Caco-2 (cell line): ENCODE measurements around the gene TNFRSF4. TPM values are rescaled to one million over a fixed set of nuclear protein-coding genes. Genes with fewer than 3 reads are reported as not detected.

ENCODE experiments used
- BruUV-seq: library from RNA; stranded (reverse); fragments of 400-500 nt; replicated peaks from 2 replicates; lab custom pipeline; 2021; lab: Mats Ljungman, UMichigan
- CTCF ChIA-PET: fragments of 300-600 bp; sonication (Branson Sonifier 250); formaldehyde crosslinking; loops from one replicate; lab custom pipeline; 2022; ENCODE audit warnings: antibody characterized with exemption; lab: Charles Lee
- POLR2A ChIA-PET: fragments of 300-600 bp; sonication (Branson Sonifier 250); formaldehyde crosslinking; loops from one replicate; lab custom pipeline; 2022; ENCODE audit warnings: antibody characterized with exemption; lab: Charles Lee
- DNase-seq, 2 experiments: peaks; one replicate each; pipeline versions ENCODE4 v3.0.0 to v3.0.0-alpha.2; 2020 to 2022
- H3K27me3 ChIP-seq: replicated peaks from 2 replicates; pipeline ENCODE4 v1.6.0; 2011; ENCODE audit warnings: low read length; ENCODE audit not compliant: control insufficient read depth, insufficient read depth
- H3K36me3 ChIP-seq: 2 replicates; pipeline ENCODE4 v1.5.1; 2011; ENCODE audit warnings: low read length; ENCODE audit not compliant: control insufficient read depth, insufficient read depth
- H3K4me1 ChIP-seq: fragments of 250-450 bp; sonication (Bioruptor Pico); 2 replicates; pipeline ENCODE4 v1.5.1; 2020; ENCODE audit warnings: mild to moderate bottlenecking
- H3K4me3 ChIP-seq: 2 replicates; pipeline ENCODE4 v1.5.1; 2011; ENCODE audit warnings: low read depth, mild to moderate bottlenecking, control low read depth, low read length
- H3K9me3 ChIP-seq: fragments of 250-450 bp; sonication (Bioruptor Pico); 2 replicates; pipeline ENCODE4 v1.5.1; 2020; ENCODE audit warnings: mild to moderate bottlenecking, moderate library complexity
- H3K27ac Mint-ChIP-seq: one replicate; pipeline ENCODE4 v1.8.0; 2022; ENCODE audit warnings: mixed read lengths; ENCODE audit not compliant: unreplicated experiment
- H3K27me3 Mint-ChIP-seq: one replicate; pipeline ENCODE4 v1.8.0; 2022; ENCODE audit warnings: mixed read lengths; ENCODE audit not compliant: insufficient read depth, unreplicated experiment
- H3K36me3 Mint-ChIP-seq: one replicate; pipeline ENCODE4 v1.8.0; 2022; ENCODE audit warnings: mild to moderate bottlenecking, mixed read lengths; ENCODE audit not compliant: insufficient read depth, unreplicated experiment
- H3K4me1 Mint-ChIP-seq: one replicate; pipeline ENCODE4 v1.8.0; 2022; ENCODE audit warnings: low read depth, mixed read lengths; ENCODE audit not compliant: unreplicated experiment
- H3K4me3 Mint-ChIP-seq: one replicate; pipeline ENCODE4 v1.8.0; 2022; ENCODE audit warnings: mild to moderate bottlenecking, moderate library complexity, mixed read lengths; ENCODE audit not compliant: unreplicated experiment
- H3K9me3 Mint-ChIP-seq: one replicate; pipeline ENCODE4 v1.8.0; 2022; ENCODE audit warnings: mixed read lengths; ENCODE audit not compliant: unreplicated experiment
- intact Hi-C: fragments of 100-400 bp; cut with micrococcal nuclease; formaldehyde crosslinking; loops from one replicate; pipeline ENCODE4 v1.10.0; 2022; ENCODE audit not compliant: unreplicated experiment
- total RNA-seq: library from RNA; stranded (reverse); gene quantifications from 2 replicates; pipeline ENCODE4 v1.2.3, GENCODE V29; 2022
- TF ChIP-seq, protein P1 (sequence below), 2 experiments: fragments of 200-600 bp in 1 of 2; IDR thresholded peaks; 1 replicate in 1 of 2; 2 replicates in 1 of 2; pipeline versions ENCODE4 v1.5.1 to v1.8.0; 2011 to 2022; ENCODE audit warnings: antibody characterized with exemption in 1 of 2, control low read depth in 1 of 2, inconsistent platforms in 1 of 2, low read depth in 1 of 2, low read length in 1 of 2, mild to moderate bottlenecking in 1 of 2, moderate library complexity in 1 of 2; ENCODE audit not compliant: insufficient read depth in 1 of 2, severe bottlenecking in 1 of 2, unreplicated experiment in 1 of 2

The TNFRSF4 gene
- total RNA-seq, 1 experiment from 2014 or later: not detected

DNA sequence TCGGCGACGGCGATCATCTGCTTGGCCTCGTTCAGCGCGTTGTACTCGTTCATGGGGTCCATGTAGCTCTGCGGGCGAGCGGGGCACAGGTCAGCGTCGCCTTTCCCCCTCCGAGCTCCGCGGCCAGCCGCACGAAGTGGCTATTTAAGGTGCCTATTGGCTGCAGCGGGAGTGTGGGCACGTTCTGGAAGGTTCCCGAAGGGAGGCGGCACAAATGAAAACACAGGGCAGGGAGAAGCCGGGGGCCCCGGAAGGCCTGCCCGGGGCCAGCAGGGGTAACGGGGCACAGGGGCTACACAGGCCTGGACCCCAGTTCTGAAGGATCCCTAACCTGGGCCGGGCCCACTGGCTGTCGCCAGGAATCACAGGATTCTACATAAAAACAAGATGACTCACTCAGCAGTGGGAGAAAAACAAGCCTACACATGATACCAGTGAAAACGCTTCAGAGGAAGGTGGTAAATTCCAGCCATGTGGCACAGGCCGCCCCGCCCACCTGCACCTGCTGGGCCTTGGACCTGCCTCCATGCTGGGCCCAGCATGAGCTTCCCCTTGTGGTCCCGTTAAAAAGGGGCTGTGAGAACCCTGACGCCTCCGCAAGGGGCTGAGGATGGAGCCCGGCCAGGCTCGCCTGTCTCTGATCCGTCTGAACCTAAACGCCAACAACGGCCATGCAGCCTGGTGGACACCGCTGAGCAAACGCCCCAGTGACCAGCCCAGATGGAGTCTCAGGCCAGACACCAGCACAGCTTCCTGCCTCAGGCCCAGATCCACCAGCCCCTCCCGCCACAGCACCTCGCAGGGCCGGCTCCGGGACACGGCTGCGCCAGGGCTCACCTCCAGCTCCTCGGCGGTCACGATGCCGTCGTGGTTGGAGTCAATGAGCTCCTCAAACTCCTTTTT, 3.9 kb upstream of the TNFRSF4 start:
- H3K4me1 ChIP-seq: no peaks in the 10 kb centered on the region
- no peak overlapping the region for H3K27ac Mint-ChIP-seq
- CTCF ChIA-PET: no interaction called here
- no peaks in the 10 kb centered on the region for H3K27me3 Mint-ChIP-seq
- peaks cover 1% of the 10 kb centered on the region; the same call in 1 of the 2 replicates for H3K36me3 ChIP-seq
- TF ChIP-seq, protein P1, sequence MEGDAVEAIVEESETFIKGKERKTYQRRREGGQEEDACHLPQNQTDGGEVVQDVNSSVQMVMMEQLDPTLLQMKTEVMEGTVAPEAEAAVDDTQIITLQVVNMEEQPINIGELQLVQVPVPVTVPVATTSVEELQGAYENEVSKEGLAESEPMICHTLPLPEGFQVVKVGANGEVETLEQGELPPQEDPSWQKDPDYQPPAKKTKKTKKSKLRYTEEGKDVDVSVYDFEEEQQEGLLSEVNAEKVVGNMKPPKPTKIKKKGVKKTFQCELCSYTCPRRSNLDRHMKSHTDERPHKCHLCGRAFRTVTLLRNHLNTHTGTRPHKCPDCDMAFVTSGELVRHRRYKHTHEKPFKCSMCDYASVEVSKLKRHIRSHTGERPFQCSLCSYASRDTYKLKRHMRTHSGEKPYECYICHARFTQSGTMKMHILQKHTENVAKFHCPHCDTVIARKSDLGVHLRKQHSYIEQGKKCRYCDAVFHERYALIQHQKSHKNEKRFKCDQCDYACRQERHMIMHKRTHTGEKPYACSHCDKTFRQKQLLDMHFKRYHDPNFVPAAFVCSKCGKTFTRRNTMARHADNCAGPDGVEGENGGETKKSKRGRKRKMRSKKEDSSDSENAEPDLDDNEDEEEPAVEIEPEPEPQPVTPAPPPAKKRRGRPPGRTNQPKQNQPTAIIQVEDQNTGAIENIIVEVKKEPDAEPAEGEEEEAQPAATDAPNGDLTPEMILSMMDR (IDR thresholded peaks at IDR 0.05; ENCODE audit: insufficient read depth in 1 of 2, low read depth in 1 of 2, low read length in 1 of 2, severe bottlenecking in 1 of 2, unreplicated experiment in 1 of 2): no peak
- no peaks in the 10 kb centered on the region for H3K4me1 Mint-ChIP-seq
- H3K36me3 Mint-ChIP-seq: peaks cover 25% of the 10 kb centered on the region
- no peaks in the 10 kb centered on the region for H3K9me3 ChIP-seq
- DNase-seq: no peak
- POLR2A ChIA-PET: no interaction called here
- no TSS peak for BruUV-seq
- H3K27me3 ChIP-seq: no peaks in the 10 kb centered on the region
- H3K4me3 ChIP-seq: no peak overlapping the region
- intact Hi-C loops: no loop called here
- no peaks in the 10 kb centered on the region for H3K9me3 Mint-ChIP-seq
- no peak overlapping the region for H3K4me3 Mint-ChIP-seq

DNA sequence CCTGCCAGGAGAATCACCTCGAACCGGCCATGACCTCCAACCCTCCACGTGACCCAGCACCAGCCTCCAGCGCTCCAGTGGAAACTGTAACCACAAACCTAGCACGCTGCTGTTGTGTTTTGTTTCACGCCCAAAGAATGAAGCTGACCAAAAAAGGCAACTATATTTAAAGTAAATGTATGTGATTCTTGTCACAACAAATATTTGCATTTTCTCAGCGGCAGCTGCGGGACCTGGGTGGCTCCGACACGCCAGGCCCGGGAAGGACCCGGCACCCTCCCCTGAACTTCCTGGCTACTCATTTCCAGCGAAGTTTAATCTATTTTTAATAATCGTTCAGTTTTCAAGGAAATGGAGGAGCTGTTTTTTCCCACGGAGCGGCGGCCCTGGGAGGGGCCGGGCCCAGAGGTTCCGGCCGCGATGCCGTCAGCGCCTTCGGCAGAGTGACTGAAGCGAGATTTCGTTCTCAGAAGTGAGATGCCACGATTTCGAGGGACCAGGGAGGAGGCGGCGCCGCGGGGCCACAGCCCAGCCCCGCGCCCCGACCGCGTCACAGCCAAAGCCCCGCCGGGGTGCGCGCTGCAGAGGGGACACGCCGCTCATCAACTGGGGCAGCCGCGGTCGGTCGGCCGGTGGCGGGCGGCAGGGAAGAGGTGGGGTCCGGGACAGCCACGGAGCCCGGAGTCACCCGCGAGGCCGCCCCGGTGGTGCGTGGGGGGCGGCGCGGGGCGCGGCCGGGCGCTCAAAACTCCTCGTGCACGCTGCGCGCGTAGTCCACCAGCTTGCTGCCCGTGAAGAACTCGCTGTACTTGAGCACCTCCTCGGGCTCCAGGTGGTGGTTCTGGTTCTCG, 3.0 kb upstream of the TNFRSF4 start:
- Mint-ChIP-seq H3K4me3 (no peak overlapping the region), H3K4me1 (no peaks in the 10 kb centered on the region), H3K36me3 (peaks cover 23% of the 10 kb centered on the region), H3K27ac (no peak overlapping the region), H3K9me3 (no peaks in the 10 kb centered on the region), H3K27me3 (no peaks in the 10 kb centered on the region)
- Histone ChIP-seq H3K4me1 (no peaks in the 10 kb centered on the region), H3K36me3 (no peaks in the 10 kb centered on the region), H3K9me3 (no peaks in the 10 kb centered on the region), H3K4me3 (no peak overlapping the region), H3K27me3 (no peaks in the 10 kb centered on the region)
- intact Hi-C loops: no loop called here
- no peak for DNase-seq
- ChIA-PET POLR2A (no interaction called here), CTCF (no interaction called here)
- TF ChIP-seq, protein P1 (IDR thresholded peaks at IDR 0.05; ENCODE audit: insufficient read depth in 1 of 2, low read depth in 1 of 2, low read length in 1 of 2, severe bottlenecking in 1 of 2, unreplicated experiment in 1 of 2): no peak
- TSS peak; percentile 93 for BruUV-seq

DNA sequence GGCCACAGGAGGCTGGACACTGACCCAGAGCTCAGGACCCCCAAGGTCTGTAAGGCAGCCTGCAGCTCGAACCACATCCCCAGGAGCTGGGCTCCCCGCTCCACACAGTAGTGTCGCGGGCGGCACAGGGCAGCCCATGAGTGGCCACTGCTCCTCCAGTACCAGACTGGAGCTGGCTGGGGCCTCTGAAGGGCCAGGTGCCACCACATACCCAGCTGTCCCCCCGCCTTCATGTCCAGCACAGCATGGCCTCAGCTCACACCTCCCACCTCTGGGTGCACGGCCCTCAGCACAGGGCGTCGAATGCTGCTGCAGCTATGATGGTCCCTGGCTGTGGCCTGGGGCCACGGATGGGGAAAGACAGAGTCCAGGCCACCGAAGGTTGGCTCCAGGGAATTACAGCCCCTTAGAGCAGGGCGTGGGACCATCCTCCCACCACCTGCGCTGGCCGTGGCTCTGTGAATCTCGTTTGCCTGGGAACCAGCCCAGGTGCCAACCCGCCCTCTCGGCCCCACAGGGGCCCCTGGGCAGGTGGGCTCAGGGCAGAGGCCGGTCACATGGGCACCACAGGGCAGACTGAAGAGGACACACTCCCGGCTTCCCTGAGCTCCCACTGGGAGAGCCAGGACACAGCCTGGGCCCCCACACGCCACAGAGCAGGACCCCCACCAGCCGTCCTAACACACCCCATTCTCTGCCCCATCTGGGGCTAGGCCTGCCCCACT, 2.1 kb upstream of the TNFRSF4 start:
- no peak overlapping the region for H3K4me3 ChIP-seq
- ChIA-PET POLR2A (no interaction called here), CTCF (interaction anchor here (1.2 kb wide), 1 partner anchor 94 kb away, joined by 3 read pairs; no protein-coding TSS in a partner anchor)
- intact Hi-C loops: no loop called here
- no TSS peak for BruUV-seq
- H3K9me3 Mint-ChIP-seq: no peaks in the 10 kb centered on the region
- no peaks in the 10 kb centered on the region for H3K4me1 ChIP-seq
- no peak for DNase-seq
- TF ChIP-seq, protein P1 (IDR thresholded peaks at IDR 0.05; ENCODE audit: insufficient read depth in 1 of 2, low read depth in 1 of 2, low read length in 1 of 2, severe bottlenecking in 1 of 2, unreplicated experiment in 1 of 2): no peak
- H3K4me3 Mint-ChIP-seq: no peak overlapping the region
- no peaks in the 10 kb centered on the region for H3K27me3 Mint-ChIP-seq
- H3K36me3 ChIP-seq: no peaks in the 10 kb centered on the region
- H3K36me3 Mint-ChIP-seq: peaks cover 23% of the 10 kb centered on the region
- H3K4me1 Mint-ChIP-seq: no peaks in the 10 kb centered on the region
- no peaks in the 10 kb centered on the region for H3K9me3 ChIP-seq
- H3K27me3 ChIP-seq: no peaks in the 10 kb centered on the region
- no peak overlapping the region for H3K27ac Mint-ChIP-seq
